ENCODE measurements around the gene EPPIN.

Gene EPPIN

GRCh38 chr20:45538209-45538799 is 8.9 kb downstream of the EPPIN start:
- DNase-seq (ENCODE audit: low read depth in 2 of 2): no peak

GRCh38 chr20:45527294-45527693 is 19.9 kb downstream of the EPPIN start:
- DNase-seq (ENCODE audit: low read depth in 2 of 2): no peak

GRCh38 chr20:45523821-45524220 is 23.4 kb downstream of the EPPIN start:
- DNase-seq (ENCODE audit: low read depth in 2 of 2): no peak

GRCh38 chr20:45518282-45518681 is 28.9 kb downstream of the EPPIN start:
- DNase-seq (ENCODE audit: low read depth in 2 of 2): no peak

GRCh38 chr20:45515147-45515913 is 31.9 kb downstream of the EPPIN start, which contains the start of gene SPINT3:
Gene SPINT3, minus strand, starts transcription at chr20:45515622. Its CDS starts 14 bp downstream, at chr20:45515608.
- no peak for DNase-seq (ENCODE audit: low read depth in 2 of 2)

GRCh38 chr20:45510242-45510862 is 36.8 kb downstream of the EPPIN start:
- DNase-seq (ENCODE audit: low read depth in 2 of 2): no peak

GRCh38 chr20:45509091-45509490 is 38.1 kb downstream of the EPPIN start:
- no peak for DNase-seq (ENCODE audit: low read depth in 2 of 2)

- no peak for DNase-seq (ENCODE audit: low read depth in 2 of 2)
Measured at GRCh38 chr20:45508068-45508886, 38.9 kb downstream of the EPPIN start.

GRCh38 chr20:45507011-45507820 is 40.0 kb downstream of the EPPIN start:
- no peak for DNase-seq (ENCODE audit: low read depth in 2 of 2)

GRCh38 chr20:45506398-45506797 is 40.8 kb downstream of the EPPIN start:
- DNase-seq (ENCODE audit: low read depth in 2 of 2): no peak

GRCh38 chr20:45503403-45503802 is 43.8 kb downstream of the EPPIN start:
- DNase-seq (ENCODE audit: low read depth in 2 of 2): no peak

GRCh38 chr20:45502561-45502960 is 44.6 kb downstream of the EPPIN start:
- no peak for DNase-seq (ENCODE audit: low read depth in 2 of 2)

GRCh38 chr20:45501600-45501999 is 45.6 kb downstream of the EPPIN start:
- DNase-seq (ENCODE audit: low read depth in 2 of 2): no peak

- no peak for DNase-seq (ENCODE audit: low read depth in 2 of 2)
Measured at GRCh38 chr20:45500022-45500421, 47.2 kb downstream of the EPPIN start.

GRCh38 chr20:45497971-45498494 is 49.2 kb downstream of the EPPIN start:
- no peak for DNase-seq (ENCODE audit: low read depth in 2 of 2)

GRCh38 chr20:45496166-45496565 is 51.0 kb downstream of the EPPIN start:
- DNase-seq (ENCODE audit: low read depth in 2 of 2): no peak

- no peak for DNase-seq (ENCODE audit: low read depth in 2 of 2)
Measured at GRCh38 chr20:45495501-45495941, 51.7 kb downstream of the EPPIN start.
